Parathyroid adenoma (tissue), 2 donors: ENCODE results near the gene XPC.

Experiments used
- H2AFZ ChIP-seq: fragments of 300-600 bp; sonication (generic); one replicate; pipeline ENCODE4 v1.7.0; 2017; ENCODE audit warnings: antibody characterized with exemption, mild to moderate bottlenecking
- H3K27ac ChIP-seq: fragments of 300-600 bp; sonication (generic); one replicate; pipeline ENCODE4 v1.7.0; 2017
- H3K27me3 ChIP-seq: fragments of 300-600 bp; sonication (generic); one replicate; pipeline ENCODE4 v1.7.0; 2017; ENCODE audit warnings: low read length; ENCODE audit not compliant: control insufficient read depth, insufficient read depth
- H3K36me3 ChIP-seq: fragments of 300-600 bp; sonication (generic); one replicate; pipeline ENCODE4 v1.7.0; 2017; ENCODE audit warnings: low read length; ENCODE audit not compliant: control insufficient read depth, insufficient read depth
- H3K4me1 ChIP-seq: fragments of 300-600 bp; sonication (generic); one replicate; pipeline ENCODE4 v1.7.0; 2017; ENCODE audit warnings: control low read depth
- H3K4me2 ChIP-seq: fragments of 300-600 bp; sonication (generic); one replicate; pipeline ENCODE4 v1.7.0; 2017; ENCODE audit warnings: low read length
- H3K4me3 ChIP-seq: fragments of 300-600 bp; sonication (generic); one replicate; pipeline ENCODE4 v1.7.0; 2017; ENCODE audit warnings: low read depth, low read length
- H3K79me2 ChIP-seq: fragments of 300-600 bp; sonication (generic); one replicate; pipeline ENCODE4 v1.7.0; 2017; ENCODE audit warnings: control low read depth
- H3K9ac ChIP-seq: fragments of 300-600 bp; sonication (generic); one replicate; pipeline ENCODE4 v1.7.0; 2017; ENCODE audit warnings: mild to moderate bottlenecking
- H3K9me3 ChIP-seq: fragments of 300-600 bp; sonication (generic); one replicate; pipeline ENCODE4 v1.7.0; 2017; ENCODE audit warnings: low read length; ENCODE audit not compliant: control insufficient read depth
- CTCF ChIP-seq: fragments of 300-600 bp; sonication (generic); IDR thresholded peaks from one replicate; pipeline ENCODE4 v1.7.0; 2017; ENCODE audit warnings: antibody characterized with exemption, mild to moderate bottlenecking
- donor health status: primary hyperparathyroidism.

Gene XPC

GRCh38 chr3:14152233-14152962 lies 26.0 kb downstream of the XPC start:
- no peak overlapping the region for H3K9ac ChIP-seq

DNA sequence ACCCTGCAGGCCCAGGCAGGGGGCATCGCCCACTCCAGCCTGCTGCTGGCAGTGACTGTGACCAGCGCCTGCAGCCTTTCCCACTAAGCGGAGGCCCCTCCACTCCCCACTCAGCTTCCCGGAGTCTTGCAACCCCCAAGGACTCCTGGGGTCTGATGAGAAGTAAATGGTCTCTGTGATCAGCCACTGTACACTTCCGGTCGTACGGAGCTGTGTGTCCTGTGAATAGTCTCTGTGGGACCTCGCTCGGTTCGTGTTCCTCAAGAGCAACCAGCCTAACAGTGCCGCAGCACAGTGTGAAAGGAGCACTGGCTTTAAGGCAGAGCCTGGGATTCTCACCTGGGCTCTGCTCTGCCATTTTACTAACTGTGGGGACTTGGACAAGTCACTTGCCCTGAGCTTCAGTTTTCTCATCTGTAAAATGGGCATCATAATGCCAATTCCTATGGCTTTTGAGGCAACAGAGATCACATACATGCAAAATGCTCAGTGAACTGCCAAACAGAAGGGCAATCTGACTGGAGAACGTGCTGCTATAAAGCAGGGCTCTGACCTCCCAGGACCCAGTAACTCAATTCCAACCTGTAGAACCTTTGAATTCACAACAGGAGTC lies 26.8 kb downstream of the XPC start:
- Histone ChIP-seq H2AFZ (no peak overlapping the region), H3K9ac (no peak overlapping the region), H3K36me3 (no peaks in the 10 kb centered on the region), H3K4me1 (no peaks in the 10 kb centered on the region), H3K27ac (no peak overlapping the region), H3K9me3 (no peaks in the 10 kb centered on the region), H3K79me2 (peaks cover 2% of the 10 kb centered on the region), H3K4me3 (no peak overlapping the region), H3K4me2 (no peak overlapping the region), H3K27me3 (no peaks in the 10 kb centered on the region)
- no peak for TF ChIP-seq CTCF

More at GRCh38 chr3:14152233-14152962, 26.0 kb downstream of the XPC start:
- Histone ChIP-seq H3K36me3 (no peaks in the 10 kb centered on the region), H2AFZ (no peak overlapping the region), H3K4me3 (no peak overlapping the region), H3K4me2 (no peak overlapping the region), H3K9me3 (no peaks in the 10 kb centered on the region), H3K27me3 (no peaks in the 10 kb centered on the region), H3K4me1 (no peaks in the 10 kb centered on the region), H3K27ac (no peak overlapping the region), H3K79me2 (peaks cover 2% of the 10 kb centered on the region)
- TF ChIP-seq CTCF, result no peak

DNA sequence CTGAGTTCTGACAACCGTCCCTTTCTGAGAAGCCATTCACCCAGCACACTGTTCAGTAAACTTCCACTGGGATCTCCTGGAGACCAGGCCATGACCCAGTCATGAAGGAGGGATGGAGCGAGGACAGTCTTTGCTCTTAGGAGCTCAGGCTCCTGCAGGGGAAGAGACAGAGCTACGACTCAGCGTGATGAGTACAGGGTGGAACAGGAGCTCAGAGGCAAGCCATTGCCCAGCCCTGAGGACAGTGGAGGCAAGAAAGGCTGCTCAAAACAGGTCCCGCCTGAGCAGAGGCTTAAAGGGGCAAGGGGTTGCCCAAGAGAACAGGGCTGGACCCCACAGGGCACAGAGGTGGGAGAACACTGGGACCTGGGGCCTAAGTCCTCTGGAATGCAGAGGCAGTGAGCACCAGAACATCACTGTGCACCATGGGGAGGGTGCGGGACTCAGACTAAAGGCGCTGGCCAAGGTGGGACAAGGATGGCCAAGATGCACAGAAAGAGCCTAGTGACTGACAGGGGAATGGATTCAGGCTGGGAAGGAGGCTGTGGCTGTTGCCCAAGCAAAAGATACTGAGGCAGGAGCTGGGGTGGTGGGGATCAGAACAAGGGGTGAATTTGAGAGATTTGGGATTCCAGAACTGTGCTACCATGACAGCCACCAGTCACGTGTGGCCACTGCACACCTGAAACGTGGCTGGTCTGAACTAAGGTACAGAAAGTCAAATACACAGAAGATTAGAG lies 27.7 kb downstream of the XPC start:
- Histone ChIP-seq H2AFZ (no peak overlapping the region), H3K27ac (no peak overlapping the region), H3K9me3 (no peaks in the 10 kb centered on the region), H3K4me1 (no peaks in the 10 kb centered on the region), H3K27me3 (no peaks in the 10 kb centered on the region), H3K36me3 (no peaks in the 10 kb centered on the region), H3K79me2 (peaks cover 2% of the 10 kb centered on the region), H3K4me2 (no peak overlapping the region), H3K9ac (no peak overlapping the region), H3K4me3 (no peak overlapping the region)
- no peak for TF ChIP-seq CTCF

DNA sequence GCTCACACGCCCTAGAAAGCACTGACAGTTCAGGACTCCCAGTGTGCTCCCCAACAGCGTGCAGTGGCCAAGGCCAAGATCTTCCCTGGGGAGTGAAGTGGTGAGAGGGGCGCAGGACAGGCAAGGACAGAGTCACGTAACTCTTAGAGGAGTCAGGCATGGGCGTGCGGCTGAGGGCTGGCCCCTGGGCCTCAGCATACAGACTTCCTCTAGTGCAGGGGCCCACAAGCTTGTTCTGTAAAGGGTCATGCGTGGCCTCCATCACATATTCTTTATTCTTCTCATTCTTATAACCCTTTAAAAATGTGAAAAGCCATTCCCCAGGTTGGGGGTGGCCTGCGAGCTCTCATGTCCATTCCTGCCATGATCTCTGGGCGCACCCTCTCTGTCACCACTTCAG lies 28.3 kb downstream of the XPC start:
- no peak overlapping the region for H3K27ac ChIP-seq
- no peaks in the 10 kb centered on the region for H3K27me3 ChIP-seq
- no peaks in the 10 kb centered on the region for H3K4me1 ChIP-seq
- no peak overlapping the region for H3K9ac ChIP-seq
- TF ChIP-seq CTCF, result no peak
- peaks cover 2% of the 10 kb centered on the region for H3K79me2 ChIP-seq
- no peaks in the 10 kb centered on the region for H3K36me3 ChIP-seq
- no peaks in the 10 kb centered on the region for H3K9me3 ChIP-seq
- H3K4me2 ChIP-seq, result no peak overlapping the region
- H2AFZ ChIP-seq, result no peak overlapping the region
- H3K4me3 ChIP-seq, result no peak overlapping the region
